Measurements from ENCODE around the gene FANCC.

The FANCC gene

DNA sequence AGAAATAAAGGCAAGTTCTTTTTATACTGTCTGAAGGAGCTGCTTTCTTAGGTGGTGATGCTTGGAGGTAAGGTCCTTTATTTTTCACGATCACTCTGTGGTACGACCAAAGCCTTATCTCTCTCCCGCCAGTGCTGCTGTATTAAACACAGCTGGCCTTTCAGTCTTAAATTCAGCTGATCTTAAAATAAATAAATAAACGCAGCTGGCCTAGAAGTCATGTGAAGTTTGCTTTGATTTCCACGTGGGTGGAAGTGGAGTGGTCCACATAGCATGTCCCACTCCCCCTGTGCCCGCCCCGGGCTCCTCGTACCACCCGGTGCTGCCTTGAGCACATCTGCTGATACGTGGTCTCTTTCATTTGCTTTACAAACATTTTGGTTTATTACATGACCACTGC is 260.4 kb downstream of the FANCC start:
- no peak for DNase-seq

GRCh38 chr9:95055851-95056551 is 261.5 kb downstream of the FANCC start:
- DNase-seq, result peak; percentile 59

GRCh38 chr9:95055334-95055850 is 262.1 kb downstream of the FANCC start:
- DNase-seq, result no peak

GRCh38 chr9:95053611-95054570 is 263.6 kb downstream of the FANCC start:
- DNase-seq, result no peak

DNA sequence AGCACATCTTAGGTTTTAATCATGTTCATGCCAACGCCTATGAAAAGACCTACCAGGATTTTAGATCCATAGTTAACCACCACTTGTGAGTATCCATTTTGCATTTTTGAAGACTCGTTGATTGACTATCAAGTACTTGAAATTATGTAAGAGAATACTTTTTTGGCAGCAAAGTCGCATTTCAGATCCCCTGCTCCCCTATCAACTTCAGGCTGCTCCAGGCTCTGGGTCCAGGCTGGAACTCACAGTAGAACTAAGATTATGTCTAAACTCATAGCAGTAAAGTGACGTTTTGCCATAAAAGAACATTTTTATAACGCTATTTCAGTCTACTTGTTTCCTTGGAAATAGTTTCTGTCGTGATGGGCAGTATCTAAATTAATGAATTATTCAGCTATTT is 267.7 kb downstream of the FANCC start:
- DNase-seq, result no peak
